VCaP (cell line): ENCODE results near the gene CSAD.

Experiments
- H3K27ac ChIP-seq: fragments of 450-650 bp; 2 replicates; pipeline ENCODE4 v1.5.1; 2017
- TF ChIP-seq, protein P1 (sequence below): fragments of 450-650 bp; conservative IDR thresholded peaks from 2 replicates; pipeline ENCODE4 v1.5.1; 2017; ENCODE audit warnings: mild to moderate bottlenecking, moderate library complexity

Gene CSAD

DNA sequence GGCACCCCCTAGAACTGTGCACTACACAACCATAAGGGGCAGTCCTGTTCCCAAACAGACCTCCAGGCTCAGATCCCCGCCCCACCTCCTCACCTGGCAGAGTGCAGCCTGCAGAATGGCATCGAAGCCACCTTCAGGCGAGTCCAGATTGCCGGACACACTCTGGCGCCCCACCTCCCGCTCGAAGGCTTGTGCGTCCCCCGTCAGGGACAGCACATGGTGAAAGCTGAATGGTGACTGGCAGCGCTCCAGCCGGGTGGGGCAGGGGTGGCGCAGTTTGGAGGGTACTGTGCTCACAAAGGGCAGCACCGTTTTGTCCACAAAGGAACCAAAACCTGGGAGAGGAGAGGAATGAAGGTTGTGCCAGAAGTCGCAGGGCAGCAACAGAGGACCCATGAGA lies 15.8 kb upstream of the CSAD start:
- TF ChIP-seq, protein P1, sequence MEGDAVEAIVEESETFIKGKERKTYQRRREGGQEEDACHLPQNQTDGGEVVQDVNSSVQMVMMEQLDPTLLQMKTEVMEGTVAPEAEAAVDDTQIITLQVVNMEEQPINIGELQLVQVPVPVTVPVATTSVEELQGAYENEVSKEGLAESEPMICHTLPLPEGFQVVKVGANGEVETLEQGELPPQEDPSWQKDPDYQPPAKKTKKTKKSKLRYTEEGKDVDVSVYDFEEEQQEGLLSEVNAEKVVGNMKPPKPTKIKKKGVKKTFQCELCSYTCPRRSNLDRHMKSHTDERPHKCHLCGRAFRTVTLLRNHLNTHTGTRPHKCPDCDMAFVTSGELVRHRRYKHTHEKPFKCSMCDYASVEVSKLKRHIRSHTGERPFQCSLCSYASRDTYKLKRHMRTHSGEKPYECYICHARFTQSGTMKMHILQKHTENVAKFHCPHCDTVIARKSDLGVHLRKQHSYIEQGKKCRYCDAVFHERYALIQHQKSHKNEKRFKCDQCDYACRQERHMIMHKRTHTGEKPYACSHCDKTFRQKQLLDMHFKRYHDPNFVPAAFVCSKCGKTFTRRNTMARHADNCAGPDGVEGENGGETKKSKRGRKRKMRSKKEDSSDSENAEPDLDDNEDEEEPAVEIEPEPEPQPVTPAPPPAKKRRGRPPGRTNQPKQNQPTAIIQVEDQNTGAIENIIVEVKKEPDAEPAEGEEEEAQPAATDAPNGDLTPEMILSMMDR, result no peak
- H3K27ac ChIP-seq, result no peak overlapping the region

DNA sequence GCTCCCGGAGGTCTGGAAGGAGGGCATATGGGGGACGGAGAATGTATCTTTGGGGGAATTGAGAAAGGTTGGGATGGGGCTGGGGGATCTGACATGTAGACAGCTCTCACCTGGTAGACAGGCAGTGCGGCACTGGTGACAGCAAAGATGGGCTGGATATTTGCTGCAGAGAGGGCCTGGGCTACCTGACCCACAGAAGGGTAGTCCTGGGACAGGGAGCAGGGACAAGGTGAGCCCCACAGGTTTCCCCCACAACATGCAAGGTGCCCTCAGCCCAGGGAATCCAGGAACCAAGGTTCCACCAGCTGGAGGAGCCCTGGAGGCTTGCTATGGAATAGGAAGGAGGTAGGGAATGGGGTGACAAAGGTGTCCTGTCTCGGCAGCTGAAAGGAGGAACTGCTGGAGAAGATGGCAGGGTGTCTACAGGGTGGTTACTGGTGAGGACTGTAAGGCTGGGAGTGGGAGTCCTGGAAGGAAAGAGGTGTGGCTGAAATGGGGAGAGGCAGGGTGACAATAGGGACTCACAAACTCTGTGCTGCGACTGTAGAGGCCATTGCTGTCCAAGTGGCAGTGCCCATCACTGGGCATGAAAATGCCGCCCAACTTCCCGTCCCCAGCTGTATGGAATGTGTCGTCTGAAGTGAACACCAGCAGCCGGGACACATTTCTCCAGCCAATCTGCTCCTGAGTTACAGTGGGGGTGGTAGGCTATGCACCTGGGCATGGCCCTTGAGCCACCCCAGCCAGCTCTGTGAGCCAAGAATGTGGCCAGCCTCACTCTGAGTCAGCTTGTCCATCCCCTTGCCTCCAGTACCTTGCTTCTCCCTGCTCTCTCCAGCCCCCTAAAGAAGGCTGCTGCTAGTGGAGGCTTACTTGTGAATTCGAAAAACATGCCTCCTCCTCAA lies 15.0 kb upstream of the CSAD start:
- TF ChIP-seq, protein P1, result no peak
- H3K27ac ChIP-seq, result no peak overlapping the region

DNA sequence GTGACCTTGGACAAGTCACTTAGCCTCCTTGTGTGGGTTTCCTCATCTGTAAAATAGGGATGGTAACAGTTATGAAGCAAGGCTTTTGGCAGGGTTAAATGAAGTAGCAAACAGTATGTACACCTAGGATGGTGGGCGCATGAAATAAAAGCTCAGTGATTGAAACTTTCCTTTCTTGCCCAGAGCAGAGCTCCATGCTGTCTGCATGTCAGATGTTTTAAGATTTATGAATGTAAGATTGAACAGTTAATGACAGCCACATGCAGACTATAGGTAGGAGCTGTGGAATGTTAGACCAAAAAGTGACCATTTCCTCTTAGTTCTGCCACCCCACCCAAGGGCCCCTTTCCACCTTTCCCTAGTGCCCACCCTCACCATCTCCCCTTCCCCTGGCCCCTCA lies 14.2 kb upstream of the CSAD start:
- H3K27ac ChIP-seq, result no peak overlapping the region
- TF ChIP-seq, protein P1, result no peak

GRCh38 chr12:53193985-53194716 lies 13.4 kb upstream of the CSAD start:
- TF ChIP-seq, protein P1, result no peak
- no peak overlapping the region for H3K27ac ChIP-seq

DNA sequence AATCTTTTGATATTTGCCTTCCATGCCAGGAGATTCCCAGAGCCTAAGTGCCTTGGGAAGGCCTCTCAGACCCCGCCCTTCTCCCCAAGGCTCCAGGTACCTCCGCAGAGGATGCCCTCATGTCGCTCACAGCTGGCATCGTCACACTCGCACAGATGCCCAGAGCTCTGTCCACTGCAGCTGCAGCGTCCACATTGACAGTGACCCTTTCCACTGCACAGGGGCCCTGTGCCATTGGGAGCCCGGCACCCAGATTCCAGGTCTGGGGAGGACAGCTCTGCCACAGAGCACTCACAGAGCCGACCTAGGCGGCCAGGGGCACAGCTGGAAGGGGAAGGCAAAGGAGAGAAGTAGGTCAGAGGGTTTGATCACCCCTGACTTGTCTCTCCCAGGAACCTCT lies 12.3 kb upstream of the CSAD start:
- TF ChIP-seq, protein P1, result no peak
- no peak overlapping the region for H3K27ac ChIP-seq

DNA sequence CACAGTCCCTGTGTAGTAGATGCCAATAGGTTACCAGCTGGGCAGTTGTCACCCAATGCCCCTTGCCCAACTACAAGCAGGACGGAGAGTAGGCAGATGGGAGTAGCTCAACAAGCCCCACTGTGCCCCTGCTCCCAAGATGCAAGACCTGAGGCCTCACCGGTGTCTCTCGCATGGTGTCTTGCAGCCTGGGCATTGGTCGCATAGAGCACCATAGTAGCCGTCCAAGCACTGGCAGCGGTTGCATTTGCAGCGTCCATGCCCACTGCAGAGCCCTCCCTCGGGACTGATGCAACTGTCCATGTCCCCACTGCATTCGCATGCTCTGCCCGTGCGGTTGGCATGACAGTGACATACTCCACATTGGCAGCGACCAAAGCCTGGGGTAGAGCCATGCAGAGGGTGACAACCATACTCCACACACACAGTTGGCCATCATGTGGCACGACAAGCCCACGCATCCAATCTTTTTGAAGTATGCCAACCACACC lies 11.9 kb upstream of the CSAD start:
- TF ChIP-seq, protein P1, result no peak
- H3K27ac ChIP-seq, result no peak overlapping the region

DNA sequence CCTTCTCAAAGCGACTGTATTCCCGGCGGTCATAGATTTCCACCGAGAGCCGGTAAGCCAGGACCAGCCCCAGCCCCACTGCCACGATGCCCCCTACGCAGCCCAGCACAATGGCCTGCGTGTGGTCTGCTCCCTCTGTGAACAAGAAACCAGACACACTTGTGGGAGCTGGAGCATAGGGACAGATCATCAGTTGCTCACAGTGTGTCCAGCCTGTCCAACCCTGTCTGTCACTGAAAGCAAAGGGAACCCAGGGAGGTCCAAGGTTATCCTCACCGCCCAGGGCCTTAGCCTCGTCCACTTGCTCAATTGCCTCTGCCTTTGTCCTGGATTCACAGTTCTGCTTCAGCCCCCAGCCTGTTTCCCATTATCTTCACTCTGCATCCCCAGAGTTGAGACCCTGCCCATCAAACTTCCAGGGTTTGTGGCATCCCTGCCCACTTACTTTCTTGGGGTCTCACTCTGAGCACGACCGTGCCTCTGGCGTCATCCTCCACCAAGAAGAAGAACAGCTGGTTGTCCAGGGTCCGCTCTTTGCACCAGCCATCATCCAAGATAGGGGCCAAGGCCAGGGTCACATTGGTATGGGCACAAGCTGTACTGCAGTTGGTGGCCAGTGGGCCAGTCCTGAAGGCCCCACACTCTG lies 11.3 kb upstream of the CSAD start:
- TF ChIP-seq, protein P1, result no peak
- no peak overlapping the region for H3K27ac ChIP-seq
